ENCODE results near the gene GPR176.

The GPR176 gene

GRCh38 chr15:39921274-39921638 lies 1.2 kb upstream of the GPR176 start (continued):
- TF ChIP-seq ZNF211 (tag by site-specific recombination; IDR thresholded peaks at IDR 0.05; ENCODE audit: low read depth): no peak
- TF ChIP-seq ZNF169 (tag by site-specific recombination; IDR thresholded peaks at IDR 0.05): no peak
- no peak for TF ChIP-seq MYNN (tag by site-specific recombination; IDR thresholded peaks at IDR 0.05; ENCODE audit: borderline replicate concordance)
- no peak for TF ChIP-seq ZNF473 (tag by site-specific recombination; IDR thresholded peaks at IDR 0.05)

DNA sequence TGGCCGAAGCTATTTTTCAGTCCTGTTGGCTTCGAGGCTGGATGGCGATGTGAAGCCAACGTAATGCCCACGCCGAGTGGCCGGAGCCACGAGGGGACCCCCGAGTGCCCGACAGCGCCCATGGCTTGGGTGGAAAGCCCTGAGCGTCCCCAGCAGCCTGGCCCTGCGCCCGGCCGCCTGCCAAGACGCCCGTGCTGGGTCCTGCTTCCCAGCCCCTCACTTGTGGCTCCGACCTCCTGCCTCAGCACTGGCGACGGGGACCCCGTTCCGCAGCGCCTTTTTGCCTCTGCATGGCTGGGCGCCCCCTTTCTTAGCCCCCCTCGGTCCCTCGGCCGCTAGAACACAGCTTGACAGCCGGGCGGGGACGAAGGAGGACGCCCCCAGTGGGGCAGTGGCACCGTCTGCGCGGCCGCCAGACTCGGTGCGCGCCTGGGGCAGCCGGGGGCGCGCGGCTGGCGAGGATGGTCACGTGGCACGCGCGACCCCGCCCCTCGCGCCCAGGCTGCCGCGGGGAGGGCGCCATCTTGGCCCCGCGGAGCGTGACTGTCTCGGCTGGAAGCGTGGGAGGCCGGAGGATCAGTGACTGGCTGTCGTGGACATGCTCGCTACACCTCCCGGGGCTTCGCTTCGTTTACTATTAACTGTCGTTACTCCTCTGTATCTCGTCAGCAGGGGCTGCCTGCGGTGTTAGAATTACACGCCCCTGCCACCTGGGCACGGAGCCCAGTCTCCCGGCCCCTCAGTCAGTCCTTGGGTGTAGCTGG lies 626 bp upstream of the GPR176 start:
- Histone ChIP-seq H3K4me3 (ENCODE audit: low read depth, low read length) (peak overlapping the region; percentile 60), H3K9me3 (ENCODE audit: control insufficient read depth, insufficient read depth, low read depth, low read length) (no peaks in the 10 kb centered on the region), H3K36me3 (ENCODE audit: control insufficient read depth in 2 of 2, insufficient read depth in 1 of 2, low read length in 2 of 2) (no peaks in the 10 kb centered on the region), H3K27ac (ENCODE audit: extremely low read depth, low read depth, low read length) (peak overlapping the region; percentile 48), H3K4me1 (ENCODE audit: control insufficient read depth, insufficient read depth, low read length) (no peaks in the 10 kb centered on the region)
- CTCF ChIA-PET: interaction anchor here (0.7 kb wide), 1 partner anchor 418 kb away, joined by 3 read pairs; no protein-coding TSS in a partner anchor
- POLR2A ChIA-PET: interaction anchor here (0.6 to 1.5 kb wide), 3 partner anchors 13 to 188 kb away, joined by 3 to 10 read pairs (median 4); partner anchors contain the start of genes BMF and EIF2AK4
- no peak for TF ChIP-seq ZNF423 (tag by site-specific recombination; IDR thresholded peaks at IDR 0.05)
- TF ChIP-seq ZNF626 (tag by site-specific recombination; IDR thresholded peaks at IDR 0.05): no peak
- peak; percentile 42; the same call in 1 of the 2 replicates for TF ChIP-seq ZNF2 (tag by site-specific recombination; IDR thresholded peaks at IDR 0.05)
- TF ChIP-seq ZBTB48 (tag by site-specific recombination; IDR thresholded peaks at IDR 0.05): 0 out of 2 replicates have a peak, but pooled peaks have one; percentile 24
- TF ChIP-seq ZNF341 (tag by site-specific recombination; IDR thresholded peaks at IDR 0.05; ENCODE audit: low read depth): 0 out of 2 replicates have a peak, but pooled peaks have one; percentile 16
- TF ChIP-seq GLIS1 (tag by site-specific recombination; IDR thresholded peaks at IDR 0.05): peak; percentile 74
- no peak for TF ChIP-seq ZNF19 (tag by site-specific recombination; IDR thresholded peaks at IDR 0.05; ENCODE audit: low read depth)
- TF ChIP-seq ZNF777 (tag by site-specific recombination; IDR thresholded peaks at IDR 0.05; ENCODE audit: borderline replicate concordance): no peak
- TF ChIP-seq ZNF514 (tag by site-specific recombination; IDR thresholded peaks at IDR 0.05): no peak
- no peak for TF ChIP-seq OVOL3 (tag by site-specific recombination; IDR thresholded peaks at IDR 0.05)
- TF ChIP-seq PRDM10 (tag by site-specific recombination; IDR thresholded peaks at IDR 0.05): peak; percentile 87
- TF ChIP-seq ZBTB10 (tag by site-specific recombination; IDR thresholded peaks at IDR 0.05): peak; percentile 53; the same call in 1 of the 2 replicates
- peak; percentile 98 for TF ChIP-seq ZBTB8A (tag by site-specific recombination; IDR thresholded peaks at IDR 0.05)
- TF ChIP-seq ZNF37A (tag by site-specific recombination; IDR thresholded peaks at IDR 0.05): no peak
- TF ChIP-seq ZBTB21 (tag by site-specific recombination; IDR thresholded peaks at IDR 0.05): no peak
- no peak for TF ChIP-seq ZNF292 (tag by site-specific recombination; IDR thresholded peaks at IDR 0.05; ENCODE audit: borderline replicate concordance, low read depth)
- TF ChIP-seq EGR2 (tag by site-specific recombination; IDR thresholded peaks at IDR 0.05; ENCODE audit: low read depth): 0 out of 2 replicates have a peak, but pooled peaks have one; percentile 25
- TF ChIP-seq ZNF660 (tag by site-specific recombination; IDR thresholded peaks at IDR 0.05): 0 out of 2 replicates have a peak, but pooled peaks have one; percentile 62
- no peak for TF ChIP-seq ZNF521 (tag by site-specific recombination; IDR thresholded peaks at IDR 0.05)
- TF ChIP-seq, protein P1, sequence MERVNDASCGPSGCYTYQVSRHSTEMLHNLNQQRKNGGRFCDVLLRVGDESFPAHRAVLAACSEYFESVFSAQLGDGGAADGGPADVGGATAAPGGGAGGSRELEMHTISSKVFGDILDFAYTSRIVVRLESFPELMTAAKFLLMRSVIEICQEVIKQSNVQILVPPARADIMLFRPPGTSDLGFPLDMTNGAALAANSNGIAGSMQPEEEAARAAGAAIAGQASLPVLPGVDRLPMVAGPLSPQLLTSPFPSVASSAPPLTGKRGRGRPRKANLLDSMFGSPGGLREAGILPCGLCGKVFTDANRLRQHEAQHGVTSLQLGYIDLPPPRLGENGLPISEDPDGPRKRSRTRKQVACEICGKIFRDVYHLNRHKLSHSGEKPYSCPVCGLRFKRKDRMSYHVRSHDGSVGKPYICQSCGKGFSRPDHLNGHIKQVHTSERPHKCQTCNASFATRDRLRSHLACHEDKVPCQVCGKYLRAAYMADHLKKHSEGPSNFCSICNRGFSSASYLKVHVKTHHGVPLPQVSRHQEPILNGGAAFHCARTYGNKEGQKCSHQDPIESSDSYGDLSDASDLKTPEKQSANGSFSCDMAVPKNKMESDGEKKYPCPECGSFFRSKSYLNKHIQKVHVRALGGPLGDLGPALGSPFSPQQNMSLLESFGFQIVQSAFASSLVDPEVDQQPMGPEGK (tag by site-specific recombination; IDR thresholded peaks at IDR 0.05): peak; percentile 76
- no peak for TF ChIP-seq ZNF596 (tag by site-specific recombination; IDR thresholded peaks at IDR 0.05)
- peak; percentile 64; the same call in 1 of the 2 replicates for TF ChIP-seq SCRT1 (tag by site-specific recombination; IDR thresholded peaks at IDR 0.05; ENCODE audit: borderline replicate concordance)
- TF ChIP-seq ZNF701 (tag by site-specific recombination; IDR thresholded peaks at IDR 0.05): no peak
- TF ChIP-seq ZNF221 (tag by site-specific recombination; IDR thresholded peaks at IDR 0.05; ENCODE audit: borderline replicate concordance): no peak
